Measurements from ENCODE around the gene PRKCE.

PRKCE gene

GRCh38 chr2:46170611-46171350 is 519.3 kb downstream of the PRKCE start:
- no peak for DNase-seq
- in situ Hi-C loops (cut with HindIII; ENCODE audit: low pct_ligation_motif_present, low pct_unique_long_range_greater_than_20kb, low sequenced_read_pairs), result no loop called here

DNA sequence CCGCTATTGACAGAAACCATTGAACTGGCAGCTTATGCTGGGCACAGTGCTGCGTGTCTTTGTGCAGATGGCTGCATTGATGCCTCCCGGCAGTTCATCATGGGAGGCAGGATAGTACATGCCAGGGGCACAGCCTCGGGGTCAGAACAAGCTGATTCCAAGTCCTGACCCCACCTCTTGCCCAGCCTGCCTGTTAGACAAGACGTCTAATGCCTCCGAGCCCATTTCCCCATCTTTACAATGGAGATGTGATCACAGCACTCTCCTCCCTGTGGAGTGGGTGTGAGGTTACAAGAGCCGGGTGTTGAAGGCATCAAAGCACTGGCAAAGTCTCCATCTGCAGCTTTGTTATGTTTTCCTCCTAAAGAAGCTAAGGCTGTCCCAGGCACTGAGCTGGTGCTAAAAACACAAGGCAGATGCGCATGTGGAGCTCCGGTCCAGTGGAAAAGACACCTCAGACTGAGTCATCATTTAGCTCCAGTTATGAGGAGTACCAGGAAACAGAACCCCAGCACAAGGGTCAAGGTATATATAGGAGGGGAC is 520.0 kb downstream of the PRKCE start:
- in situ Hi-C loops (cut with HindIII; ENCODE audit: low pct_ligation_motif_present, low pct_unique_long_range_greater_than_20kb, low sequenced_read_pairs), result no loop called here
- DNase-seq, result peak; percentile 62

DNA sequence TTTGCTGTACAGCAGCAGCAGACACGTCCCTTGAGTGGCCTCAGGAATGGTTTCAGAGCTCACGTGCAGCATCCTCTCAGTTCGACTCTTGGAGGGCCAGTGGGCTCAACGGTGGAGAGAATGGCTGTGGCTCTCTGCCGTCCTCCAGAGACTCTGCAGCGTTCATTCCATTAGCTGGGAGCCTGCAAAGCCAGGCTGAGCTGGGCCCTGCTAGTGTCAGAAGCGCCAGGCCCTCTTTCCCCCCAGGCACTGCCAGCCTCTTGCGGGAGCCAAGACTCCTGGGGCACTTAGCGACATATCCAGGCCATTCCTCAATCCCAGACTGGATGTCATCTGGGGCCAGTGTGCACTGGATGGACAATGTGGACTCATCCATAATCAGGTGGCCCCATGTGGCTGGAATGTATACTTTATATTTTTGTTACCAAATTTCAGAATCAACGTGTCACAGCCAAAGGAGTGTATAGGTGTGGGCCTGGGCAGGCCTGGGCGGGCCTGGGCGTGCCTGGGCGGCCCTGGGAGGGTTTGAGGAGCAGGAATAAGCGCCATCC is 520.6 kb downstream of the PRKCE start:
- in situ Hi-C loops (cut with HindIII; ENCODE audit: low pct_ligation_motif_present, low pct_unique_long_range_greater_than_20kb, low sequenced_read_pairs), result no loop called here
- DNase-seq, result no peak

DNA sequence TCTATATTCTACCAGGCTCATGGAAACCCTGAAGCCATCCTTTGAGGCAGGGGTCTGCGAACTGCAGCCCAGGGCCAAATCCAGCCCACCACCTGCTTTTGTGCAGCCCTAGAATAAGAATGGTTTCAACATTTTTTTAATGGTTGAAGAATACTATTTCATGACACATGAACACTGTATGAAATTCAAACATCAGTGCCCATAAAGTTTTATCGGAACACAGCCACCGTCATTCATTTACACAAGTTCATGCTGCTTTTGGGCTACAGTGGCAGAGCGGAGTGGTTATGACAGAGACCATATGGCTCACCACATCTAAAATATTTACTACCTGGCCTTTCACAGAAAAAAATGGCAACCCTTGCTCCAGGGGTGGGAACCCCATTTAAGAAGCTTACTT is 521.6 kb downstream of the PRKCE start:
- DNase-seq, result no peak
- in situ Hi-C loops (cut with HindIII; ENCODE audit: low pct_ligation_motif_present, low pct_unique_long_range_greater_than_20kb, low sequenced_read_pairs), result no loop called here

DNA sequence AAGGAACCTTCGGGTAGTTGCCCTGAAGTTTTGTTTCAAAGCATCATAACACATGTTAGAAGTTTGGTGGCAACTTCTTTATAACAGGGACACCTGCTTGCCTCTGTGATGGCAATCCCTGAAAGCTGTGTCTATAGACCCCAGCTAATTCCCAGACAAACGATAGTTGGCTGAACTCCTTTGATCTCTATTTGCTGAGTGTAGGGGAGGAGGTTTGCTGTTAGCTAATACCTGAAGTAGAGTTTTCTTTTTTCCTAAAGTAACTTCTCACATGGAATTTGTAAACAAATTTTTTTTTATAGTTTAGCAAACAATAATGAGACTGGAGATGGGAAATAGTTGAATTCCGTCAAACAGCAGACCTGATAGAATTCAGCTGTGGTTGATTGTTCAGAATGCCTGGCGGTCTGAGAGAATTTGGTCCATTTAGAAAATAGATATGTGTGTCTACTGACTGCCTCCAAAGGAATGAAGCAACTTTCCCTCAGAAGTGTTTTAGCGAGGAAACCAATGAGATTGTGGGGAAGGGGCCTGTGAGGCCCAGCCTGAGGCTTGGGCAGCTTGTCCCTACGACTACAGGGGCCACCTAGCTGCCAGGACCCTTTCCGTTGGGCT is 522.3 kb downstream of the PRKCE start:
- in situ Hi-C loops (cut with HindIII; ENCODE audit: low pct_ligation_motif_present, low pct_unique_long_range_greater_than_20kb, low sequenced_read_pairs), result no loop called here
- DNase-seq, result no peak

- in situ Hi-C loops (cut with HindIII; ENCODE audit: low pct_ligation_motif_present, low pct_unique_long_range_greater_than_20kb, low sequenced_read_pairs), result no loop called here
- no peak for DNase-seq
These were observed 523.1 kb downstream of the PRKCE start for GRCh38 chr2:46174345-46175170.

- in situ Hi-C loops (cut with HindIII; ENCODE audit: low pct_ligation_motif_present, low pct_unique_long_range_greater_than_20kb, low sequenced_read_pairs), result no loop called here
- DNase-seq, result peak; percentile 54
These were observed 523.9 kb downstream of the PRKCE start for GRCh38 chr2:46175419-46175818.

- DNase-seq, result no peak
- in situ Hi-C loops (cut with HindIII; ENCODE audit: low pct_ligation_motif_present, low pct_unique_long_range_greater_than_20kb, low sequenced_read_pairs), result no loop called here
These were observed 526.1 kb downstream of the PRKCE start for GRCh38 chr2:46177461-46178089.

- in situ Hi-C loops (cut with HindIII; ENCODE audit: low pct_ligation_motif_present, low pct_unique_long_range_greater_than_20kb, low sequenced_read_pairs), result no loop called here
- DNase-seq, result no peak
These were observed 527.7 kb downstream of the PRKCE start for GRCh38 chr2:46179037-46179621.

GRCh38 chr2:46180189-46180588 is 528.7 kb downstream of the PRKCE start:
- in situ Hi-C loops (cut with HindIII; ENCODE audit: low pct_ligation_motif_present, low pct_unique_long_range_greater_than_20kb, low sequenced_read_pairs), result no loop called here
- DNase-seq, result no peak

DNA sequence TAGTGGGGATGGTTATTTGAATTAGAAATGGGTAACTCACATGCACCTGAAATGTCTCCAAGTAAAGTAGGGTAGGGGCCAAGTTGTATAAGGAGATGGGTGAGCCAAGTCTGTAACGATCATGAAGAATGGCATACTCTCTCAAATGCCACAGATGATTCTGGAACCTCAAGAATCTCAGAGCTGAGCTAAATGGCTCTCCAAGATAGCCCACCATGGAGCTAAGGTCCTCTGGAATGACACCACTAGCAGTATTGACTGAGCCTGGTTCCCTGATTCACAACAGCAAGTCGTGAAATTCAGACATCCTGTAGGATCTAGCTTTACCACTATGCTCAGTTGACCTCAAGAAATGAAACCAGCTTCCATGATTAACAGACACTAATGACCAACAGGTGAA is 529.8 kb downstream of the PRKCE start:
- no peak for DNase-seq
- in situ Hi-C loops (cut with HindIII; ENCODE audit: low pct_ligation_motif_present, low pct_unique_long_range_greater_than_20kb, low sequenced_read_pairs), result no loop called here

- in situ Hi-C loops (cut with HindIII; ENCODE audit: low pct_ligation_motif_present, low pct_unique_long_range_greater_than_20kb, low sequenced_read_pairs), result no loop called here
These were observed 530.5 kb downstream of the PRKCE start for GRCh38 chr2:46181789-46182530.

DNA sequence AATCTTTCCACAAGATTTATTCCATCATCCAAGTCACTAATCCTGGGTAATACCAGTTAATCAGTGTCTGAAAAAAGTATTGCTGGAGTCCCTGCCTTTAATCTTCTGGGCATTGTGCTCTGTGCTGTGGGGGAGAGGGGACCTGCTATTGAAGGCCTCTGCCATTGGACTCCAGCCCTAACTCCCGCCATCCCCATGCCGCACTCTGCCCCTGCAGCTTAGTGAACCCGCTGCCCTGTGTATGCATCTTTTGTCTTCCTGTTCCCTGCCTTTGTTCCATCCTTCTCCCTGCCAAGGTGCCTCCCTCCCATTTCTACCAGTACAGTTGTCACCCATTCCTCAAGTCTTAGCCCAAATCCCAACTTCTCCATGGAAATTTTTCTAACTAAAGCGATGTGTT is 532.0 kb downstream of the PRKCE start:
- no peak for DNase-seq
- in situ Hi-C loops (cut with HindIII; ENCODE audit: low pct_ligation_motif_present, low pct_unique_long_range_greater_than_20kb, low sequenced_read_pairs), result no loop called here

More at GRCh38 chr2:46181789-46182530, 530.5 kb downstream of the PRKCE start:
- no peak for DNase-seq

- in situ Hi-C loops (cut with HindIII; ENCODE audit: low pct_ligation_motif_present, low pct_unique_long_range_greater_than_20kb, low sequenced_read_pairs), result no loop called here
These were observed 533.5 kb downstream of the PRKCE start for GRCh38 chr2:46184794-46185583.

GRCh38 chr2:46187112-46187618 is 535.7 kb downstream of the PRKCE start:
- DNase-seq, result no peak
- in situ Hi-C loops (cut with HindIII; ENCODE audit: low pct_ligation_motif_present, low pct_unique_long_range_greater_than_20kb, low sequenced_read_pairs), result no loop called here

More at GRCh38 chr2:46184794-46185583, 533.5 kb downstream of the PRKCE start:
- DNase-seq, result peak; percentile 41

DNA sequence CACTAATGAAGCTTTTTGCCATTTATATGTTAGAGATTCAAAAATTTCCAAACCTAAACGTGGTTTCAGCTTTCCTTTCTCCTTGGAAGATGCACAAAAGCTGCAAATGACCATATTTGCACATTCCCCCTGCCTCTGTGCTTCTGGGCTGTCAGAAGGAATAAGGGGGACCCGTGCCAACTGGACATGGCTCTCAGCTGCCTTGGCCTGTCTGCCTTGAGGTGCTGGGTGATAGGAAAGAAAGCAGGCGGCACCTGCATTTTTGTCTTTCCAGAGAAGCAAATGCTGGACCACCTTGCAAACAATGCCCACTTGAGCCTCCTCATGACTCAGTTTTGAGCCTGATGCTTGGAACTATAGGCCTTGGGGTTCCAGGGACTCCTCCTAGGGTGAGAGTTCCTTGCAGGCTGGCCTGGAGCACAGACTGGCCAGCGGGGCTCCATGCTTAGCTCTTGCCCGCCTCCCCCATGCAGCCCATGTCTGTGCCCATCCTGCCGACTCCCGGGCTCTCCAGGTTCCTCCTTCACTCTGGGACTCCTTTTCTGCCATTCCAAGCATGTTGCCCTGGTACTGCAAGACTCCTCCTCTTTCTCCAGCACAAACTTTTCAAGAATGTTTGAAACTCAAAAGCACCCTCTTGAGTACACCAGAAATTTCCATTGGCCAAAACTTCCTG is 536.7 kb downstream of the PRKCE start:
- DNase-seq, result no peak
- in situ Hi-C loops (cut with HindIII; ENCODE audit: low pct_ligation_motif_present, low pct_unique_long_range_greater_than_20kb, low sequenced_read_pairs), result no loop called here
